Measurements from ENCODE around the gene TOLLIP. TPM values are rescaled to one million over a fixed set of nuclear protein-coding genes. Genes with fewer than 3 reads are reported as not detected.
A peak's percentile ranks its signal among the peaks of the same experiment; 100 is the strongest.

The TOLLIP gene
- total RNA-seq, 1 donor from 2014 or later, result 58.4 TPM

GRCh38 chr11:1337647-1338007, 28.2 kb upstream of the TOLLIP start:
- Mint-ChIP-seq H3K4me1 (ENCODE audit: low read depth) (peaks cover 12% of the 10 kb centered on the region), H3K4me3 (ENCODE audit: unreplicated experiment) (peak overlapping the region; percentile 8), H3K36me3 (ENCODE audit: low read depth) (no peaks in the 10 kb centered on the region)

GRCh38 chr11:1336836-1337646, 27.6 kb upstream of the TOLLIP start:
- peaks cover 12% of the 10 kb centered on the region for H3K4me1 Mint-ChIP-seq (ENCODE audit: low read depth)
- no peak for DNase-seq (ENCODE audit: low spot score)
- peaks cover 6% of the 10 kb centered on the region for H3K9me3 Mint-ChIP-seq (ENCODE audit: low read depth)
- no peak overlapping the region for H3K27ac Mint-ChIP-seq (ENCODE audit: unreplicated experiment)
- no peaks in the 10 kb centered on the region for H3K36me3 Mint-ChIP-seq (ENCODE audit: low read depth)
- H3K27me3 Mint-ChIP-seq (ENCODE audit: low read depth), result peaks cover 3% of the 10 kb centered on the region
- H3K4me3 Mint-ChIP-seq (ENCODE audit: unreplicated experiment), result no peak overlapping the region
- TF ChIP-seq CTCF (IDR thresholded peaks at IDR 0.05), result no peak

More at GRCh38 chr11:1337647-1338007, 28.2 kb upstream of the TOLLIP start:
- Mint-ChIP-seq H3K27ac (ENCODE audit: unreplicated experiment) (no peak overlapping the region), H3K27me3 (ENCODE audit: low read depth) (peaks cover under 1% of the 10 kb centered on the region), H3K9me3 (ENCODE audit: low read depth) (peaks cover 3% of the 10 kb centered on the region)
- no peak for TF ChIP-seq CTCF (IDR thresholded peaks at IDR 0.05)
- DNase-seq (ENCODE audit: low spot score), result no peak

- Mint-ChIP-seq H3K27me3 (ENCODE audit: low read depth) (peaks cover 6% of the 10 kb centered on the region), H3K36me3 (ENCODE audit: low read depth) (no peaks in the 10 kb centered on the region), H3K4me3 (ENCODE audit: unreplicated experiment) (peak overlapping the region; percentile 72), H3K4me1 (ENCODE audit: low read depth) (peaks cover 12% of the 10 kb centered on the region), H3K9me3 (ENCODE audit: low read depth) (peaks cover 6% of the 10 kb centered on the region), H3K27ac (ENCODE audit: unreplicated experiment) (peak overlapping the region; percentile 88)
- DNase-seq (ENCODE audit: low spot score), result no peak
- no peak for TF ChIP-seq CTCF (IDR thresholded peaks at IDR 0.05)
Observed at GRCh38 chr11:1335811-1336761, 26.7 kb upstream of the TOLLIP start.

- TF ChIP-seq CTCF (IDR thresholded peaks at IDR 0.05), result no peak
- Mint-ChIP-seq H3K9me3 (ENCODE audit: low read depth) (peaks cover 6% of the 10 kb centered on the region), H3K27ac (ENCODE audit: unreplicated experiment) (peak overlapping the region; percentile 88)
Observed at GRCh38 chr11:1335264-1335810, 25.9 kb upstream of the TOLLIP start.

GRCh38 chr11:1333860-1334259, 24.4 kb upstream of the TOLLIP start:
- H3K4me1 Mint-ChIP-seq (ENCODE audit: low read depth), result peaks cover 12% of the 10 kb centered on the region
- peaks cover 10% of the 10 kb centered on the region for H3K27me3 Mint-ChIP-seq (ENCODE audit: low read depth)
- TF ChIP-seq CTCF (IDR thresholded peaks at IDR 0.05), result no peak

More at GRCh38 chr11:1335264-1335810, 25.9 kb upstream of the TOLLIP start:
- no peak for DNase-seq (ENCODE audit: low spot score)
- Mint-ChIP-seq H3K4me1 (ENCODE audit: low read depth) (peaks cover 12% of the 10 kb centered on the region), H3K36me3 (ENCODE audit: low read depth) (no peaks in the 10 kb centered on the region), H3K27me3 (ENCODE audit: low read depth) (peaks cover 9% of the 10 kb centered on the region), H3K4me3 (ENCODE audit: unreplicated experiment) (peak overlapping the region; percentile 72)

More at GRCh38 chr11:1333860-1334259, 24.4 kb upstream of the TOLLIP start:
- Mint-ChIP-seq H3K4me3 (ENCODE audit: unreplicated experiment) (no peak overlapping the region), H3K9me3 (ENCODE audit: low read depth) (peaks cover 7% of the 10 kb centered on the region), H3K27ac (ENCODE audit: unreplicated experiment) (no peak overlapping the region), H3K36me3 (ENCODE audit: low read depth) (no peaks in the 10 kb centered on the region)
- DNase-seq (ENCODE audit: low spot score), result no peak
